K562 (cell line): ENCODE measurements around the gene NUCKS1. TPM values are rescaled to one million over a fixed set of nuclear protein-coding genes. Genes with fewer than 3 reads are reported as not detected.
A peak's percentile ranks its signal among the peaks of the same experiment; 100 is the strongest.

ENCODE experiments used
- AFF4 ChIP-seq: sonication (generic); formaldehyde crosslinking; IDR thresholded peaks from 2 replicates; pipeline ENCODE4 v1.8.0; 2023; ENCODE audit warnings: mild to moderate bottlenecking, missing genetic modification reagents
- CREB3 ChIP-seq: fragments of 450-650 bp; conservative IDR thresholded peaks from 2 replicates; pipeline ENCODE4 v1.6.1; 2016; ENCODE audit warnings: missing genetic modification characterization, low read depth, mild to moderate bottlenecking, missing compliant biosample characterization, moderate library complexity
- HMBOX1 ChIP-seq: sonication (generic); IDR thresholded peaks from 2 replicates; pipeline ENCODE4 v1.6.1; 2016
- HMG20A ChIP-seq: fragments of 450-650 bp; formaldehyde crosslinking; conservative IDR thresholded peaks from 2 replicates; pipeline ENCODE4 v1.4.0; 2020; ENCODE audit warnings: mild to moderate bottlenecking, mixed read lengths
- MED1 ChIP-seq: sonication (generic); formaldehyde crosslinking; IDR thresholded peaks from 2 replicates; pipeline ENCODE4 v1.8.1; 2023; ENCODE audit warnings: missing genetic modification reagents, borderline replicate concordance
- MXI1 ChIP-seq: IDR thresholded peaks from 2 replicates; pipeline ENCODE4 v1.6.1; 2011; ENCODE audit warnings: low read depth, mild to moderate bottlenecking, improper control_type of control experiment, low read length
- SLC30A9 ChIP-seq: fragments of 250-450 bp; sonication (Bioruptor Pico); IDR thresholded peaks from 2 replicates; pipeline ENCODE4 v1.8.0; 2022; ENCODE audit warnings: mild to moderate bottlenecking, moderate library complexity
- SMARCB1 ChIP-seq: IDR thresholded peaks from 2 replicates; pipeline ENCODE4 v1.6.1; 2011; ENCODE audit warnings: improper control_type of control experiment, low read depth; ENCODE audit not compliant: insufficient read length
- ZNF124 ChIP-seq: sonication (generic); formaldehyde crosslinking; IDR thresholded peaks from 2 replicates; pipeline ENCODE4 v1.8.1; 2022; ENCODE audit warnings: missing genetic modification reagents
- ZNF561 ChIP-seq: fragments of 450-650 bp; formaldehyde crosslinking; conservative IDR thresholded peaks from 2 replicates; pipeline ENCODE4 v1.4.0; 2020; ENCODE audit warnings: mild to moderate bottlenecking, moderate library complexity
- polyA plus RNA-seq, 8 experiments: library from polyadenylated mRNA; depleted of rRNA in 4 of 8; stranded (reverse) in 5 of 8; unstranded in 3 of 8; fragments of >200 nt; fragmentation: Nextera tagmentation in 2 of 8; fragmentation: Illumina TruSeq in 1 of 8; extraction: Ambion mirVana in 2 of 8; extraction: Trizol in 1 of 8; gene quantifications; 2 replicates each; pipeline versions ENCODE4 v1.2.1 to v1.2.3, GENCODE V29; 2011 to 2014; ENCODE audit warnings: inconsistent platforms in 1 of 8, missing spikeins in 1 of 8
- total RNA-seq, 7 experiments: library from RNA; depleted of rRNA in 6 of 7; stranded (reverse); fragments of >200 nt in 6 of 7; fragmentation: Illumina TruSeq in 2 of 7; extraction: Trizol in 2 of 7; gene quantifications; 2 replicates each; pipeline versions ENCODE4 v1.2.1 to v1.2.3, GENCODE V29; 2011 to 2021; ENCODE audit warnings: low replicate concordance in 1 of 7

NUCKS1 gene
- total and polyA plus RNA-seq, 9 of the 15 experiments (the other 6 are each of a cell fraction or from before 2014, with no cell fraction given): 66.7 to 244 (median 149) TPM

- no peak for TF ChIP-seq MED1 (CRISPR knock-in tag)
- 0 out of 2 replicates have a peak, but pooled peaks have one; percentile 9 for TF ChIP-seq AFF4
- TF ChIP-seq SLC30A9 (CRISPR knock-in tag): no peak
- no peak; the same call in 1 of the 2 replicates for TF ChIP-seq MXI1
- TF ChIP-seq HMBOX1: peak; percentile 65
- no peak for TF ChIP-seq CREB3
- no peak for TF ChIP-seq HMG20A (CRISPR knock-in tag)
- no peak for TF ChIP-seq SMARCB1
- TF ChIP-seq ZNF124 (CRISPR knock-in tag): no peak
- no peak for TF ChIP-seq ZNF561 (CRISPR knock-in tag)
Measured at GRCh38 chr1:205748403-205749233, 1.4 kb downstream of the NUCKS1 start (continued).
